Epithelial cell of proximal tubule (primary cell): ENCODE data around the gene KCTD13. TPM values are rescaled to one million over a fixed set of nuclear protein-coding genes. Genes with fewer than 3 reads are reported as not detected.
A peak's percentile ranks its signal among the peaks of the same experiment; 100 is the strongest.

Experiments
- DNase-seq: peaks from one replicate; pipeline ENCODE4 v3.0.0-alpha.2; 2011; ENCODE audit warnings: low read depth
- H3K4me3 ChIP-seq: 2 replicates; pipeline ENCODE4 v1.5.1; 2011; ENCODE audit warnings: low read depth, mild to moderate bottlenecking, low read length
- CTCF ChIP-seq: conservative IDR thresholded peaks from 2 replicates; pipeline ENCODE4 v1.5.1; 2012; ENCODE audit warnings: low read depth, mild to moderate bottlenecking, low read length
- total RNA-seq: library from RNA; depleted of rRNA; stranded (reverse); fragments of >200 nt; gene quantifications from 2 replicates; pipeline ENCODE4 v1.2.3, GENCODE V29; 2015

KCTD13 gene
- total RNA-seq, 1 donor from 2014 or later: 17.4 TPM

GRCh38 chr16:29959293-29959692 is 33.3 kb upstream of the KCTD13 start:
- TF ChIP-seq CTCF: no peak
- DNase-seq: no peak
- H3K4me3 ChIP-seq: no peak overlapping the region

- H3K4me3 ChIP-seq: no peak overlapping the region
- no peak for DNase-seq
- TF ChIP-seq CTCF: no peak
These were observed 32.7 kb upstream of the KCTD13 start for GRCh38 chr16:29958756-29959155.

GRCh38 chr16:29951625-29952365 is 25.8 kb upstream of the KCTD13 start:
- no peak for DNase-seq
- TF ChIP-seq CTCF: no peak
- H3K4me3 ChIP-seq: no peak overlapping the region

- TF ChIP-seq CTCF: no peak
- no peak overlapping the region for H3K4me3 ChIP-seq
- no peak for DNase-seq
These were observed 24.9 kb upstream of the KCTD13 start for GRCh38 chr16:29950806-29951461.

- no peak for DNase-seq
- H3K4me3 ChIP-seq: no peak overlapping the region
- no peak for TF ChIP-seq CTCF
These were observed 21.9 kb upstream of the KCTD13 start for GRCh38 chr16:29947897-29948296.

GRCh38 chr16:29943846-29944799 is 18.1 kb upstream of the KCTD13 start:
- peak; percentile 99 for DNase-seq
- peak; percentile 57 for TF ChIP-seq CTCF
- H3K4me3 ChIP-seq: peak overlapping the region; percentile 47
